ES-I3 (cell line): ENCODE measurements around the gene SLC7A5.

Source experiments
- H3K36me3 ChIP-seq: 2 replicates; pipeline ENCODE4 v1.6.1; 2013; ENCODE audit warnings: mild to moderate bottlenecking, low read length, control low read depth, moderate library complexity; ENCODE audit not compliant: insufficient read depth
- H3K4me1 ChIP-seq: 2 replicates; pipeline ENCODE4 v1.6.1; 2013; ENCODE audit warnings: mild to moderate bottlenecking, control low read depth, low read length; ENCODE audit not compliant: insufficient read depth
- H3K9ac ChIP-seq: 2 replicates; pipeline ENCODE4 v1.6.1; 2013; ENCODE audit warnings: low read depth, mild to moderate bottlenecking, low read length, moderate library complexity
- H3K9me3 ChIP-seq: 2 replicates; pipeline ENCODE4 v1.6.1; 2013; ENCODE audit warnings: mild to moderate bottlenecking, low read length, moderate library complexity; ENCODE audit not compliant: control insufficient read depth, insufficient read depth

Gene SLC7A5

DNA sequence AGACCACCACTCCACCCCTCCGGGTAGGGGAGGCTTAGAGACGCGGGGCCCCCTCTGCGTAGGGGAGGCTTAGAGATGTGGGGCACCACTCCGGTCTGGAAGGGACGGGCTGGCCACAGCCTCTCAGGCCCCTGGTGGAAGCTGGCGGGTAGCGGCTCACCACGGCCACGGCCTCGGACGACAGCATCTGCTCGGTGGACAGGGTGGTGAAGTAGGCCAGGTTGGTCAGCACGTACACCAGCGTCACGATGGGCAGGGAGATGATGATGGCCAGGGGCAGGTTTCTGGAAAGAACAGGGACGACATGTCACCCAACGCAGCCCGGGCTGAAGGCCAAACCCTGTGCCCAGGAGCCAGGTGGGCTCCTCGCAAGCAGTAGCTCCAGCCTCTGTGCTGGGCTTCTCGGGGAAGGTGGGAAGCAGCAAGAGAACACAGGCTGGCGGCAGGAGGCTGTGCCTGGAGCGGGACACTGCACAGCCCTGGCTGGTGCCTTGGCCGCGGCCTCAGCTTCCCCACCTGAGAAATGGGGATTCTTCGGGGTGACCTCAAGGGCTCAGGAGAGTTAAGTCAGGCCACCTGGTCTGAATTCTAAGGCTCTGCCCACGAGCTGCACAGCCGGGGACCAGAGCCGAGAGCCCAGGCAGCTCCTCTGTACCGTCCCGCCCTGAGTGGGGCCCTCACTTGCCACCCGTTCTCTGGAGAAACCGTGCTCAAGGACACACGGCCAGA, 29.6 kb downstream of the SLC7A5 start:
- no peaks in the 10 kb centered on the region for H3K4me1 ChIP-seq
- no peak overlapping the region for H3K9ac ChIP-seq
- H3K36me3 ChIP-seq: peaks cover 39% of the 10 kb centered on the region
- H3K9me3 ChIP-seq: no peaks in the 10 kb centered on the region

DNA sequence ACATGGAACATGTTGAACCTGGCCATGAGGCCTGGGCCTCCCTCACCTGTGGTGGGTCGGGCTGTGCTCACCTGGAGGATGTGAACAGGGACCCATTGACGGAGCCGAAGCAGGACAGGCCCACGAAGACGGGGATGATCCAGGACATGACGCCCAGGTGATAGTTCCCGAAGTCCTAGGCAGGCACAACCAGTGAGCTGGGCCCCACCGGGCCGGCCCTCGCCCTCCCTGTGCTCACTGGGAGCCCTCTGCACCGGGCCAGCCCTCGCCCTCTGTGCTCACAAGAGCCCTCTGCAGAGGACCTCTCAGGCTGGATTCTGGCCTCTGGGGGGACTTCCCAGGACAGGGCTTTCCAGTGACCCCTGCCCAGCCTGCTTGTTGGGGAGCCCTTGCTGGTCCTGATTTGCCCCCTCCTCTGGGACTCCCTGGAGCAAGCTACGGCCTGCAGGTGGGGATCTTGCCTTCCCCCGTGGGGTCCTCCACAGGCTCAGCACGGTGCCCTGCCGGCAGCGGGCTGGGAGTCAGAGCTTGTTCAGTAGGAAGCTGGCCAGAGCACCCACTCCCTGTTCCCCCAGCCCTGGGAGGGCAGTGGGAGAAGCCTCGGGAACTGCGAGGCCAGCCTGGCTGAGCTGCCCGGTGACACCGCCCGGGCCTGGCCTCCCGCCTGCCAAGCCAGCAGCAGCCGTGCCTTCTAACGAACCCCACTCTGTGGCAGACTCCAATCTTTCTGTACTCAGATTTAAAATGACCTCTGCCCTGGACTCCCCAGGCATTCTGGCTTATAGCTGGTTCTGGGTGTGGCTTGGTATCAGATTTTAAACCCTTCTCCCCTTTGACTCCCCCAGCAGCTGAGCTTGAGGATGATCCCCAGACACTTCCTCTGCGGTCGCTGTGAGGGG, 30.4 kb downstream of the SLC7A5 start:
- no peaks in the 10 kb centered on the region for H3K9me3 ChIP-seq
- no peaks in the 10 kb centered on the region for H3K4me1 ChIP-seq
- no peak overlapping the region for H3K9ac ChIP-seq
- peaks cover 39% of the 10 kb centered on the region for H3K36me3 ChIP-seq

DNA sequence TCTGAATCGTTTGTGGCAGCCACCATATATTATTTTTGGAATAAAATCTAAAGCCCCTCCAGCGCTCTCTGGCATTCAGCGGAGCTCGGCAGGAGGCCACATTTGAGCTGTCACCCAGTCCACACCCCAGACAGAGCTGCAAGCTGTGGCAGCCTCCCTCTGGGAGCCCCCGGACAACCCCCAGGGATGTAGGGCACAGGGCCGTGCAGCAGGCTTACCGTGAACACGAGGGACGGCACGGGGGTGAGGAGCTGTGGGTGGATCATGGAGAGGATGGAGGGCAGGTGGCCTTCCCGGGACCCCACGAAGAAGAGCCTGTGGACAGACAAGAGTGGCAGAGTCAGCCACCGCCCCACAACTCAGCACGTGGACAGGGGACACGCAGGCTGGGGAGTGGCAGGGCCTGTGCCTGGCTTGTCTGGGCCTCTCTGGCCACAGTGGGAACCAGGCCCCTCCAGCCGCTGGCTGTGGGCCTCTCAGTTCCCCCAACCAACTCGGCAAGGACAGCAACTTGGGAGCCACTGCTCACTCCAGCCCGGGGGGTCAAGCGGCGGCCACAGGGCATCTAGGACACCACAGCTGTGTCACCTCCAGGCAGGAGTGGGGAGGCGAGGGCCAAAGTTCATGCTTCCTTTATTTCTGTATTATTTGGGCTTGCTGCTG, 31.5 kb downstream of the SLC7A5 start:
- H3K36me3 ChIP-seq: peaks cover 40% of the 10 kb centered on the region
- no peaks in the 10 kb centered on the region for H3K9me3 ChIP-seq
- no peaks in the 10 kb centered on the region for H3K4me1 ChIP-seq
- no peak overlapping the region for H3K9ac ChIP-seq

DNA sequence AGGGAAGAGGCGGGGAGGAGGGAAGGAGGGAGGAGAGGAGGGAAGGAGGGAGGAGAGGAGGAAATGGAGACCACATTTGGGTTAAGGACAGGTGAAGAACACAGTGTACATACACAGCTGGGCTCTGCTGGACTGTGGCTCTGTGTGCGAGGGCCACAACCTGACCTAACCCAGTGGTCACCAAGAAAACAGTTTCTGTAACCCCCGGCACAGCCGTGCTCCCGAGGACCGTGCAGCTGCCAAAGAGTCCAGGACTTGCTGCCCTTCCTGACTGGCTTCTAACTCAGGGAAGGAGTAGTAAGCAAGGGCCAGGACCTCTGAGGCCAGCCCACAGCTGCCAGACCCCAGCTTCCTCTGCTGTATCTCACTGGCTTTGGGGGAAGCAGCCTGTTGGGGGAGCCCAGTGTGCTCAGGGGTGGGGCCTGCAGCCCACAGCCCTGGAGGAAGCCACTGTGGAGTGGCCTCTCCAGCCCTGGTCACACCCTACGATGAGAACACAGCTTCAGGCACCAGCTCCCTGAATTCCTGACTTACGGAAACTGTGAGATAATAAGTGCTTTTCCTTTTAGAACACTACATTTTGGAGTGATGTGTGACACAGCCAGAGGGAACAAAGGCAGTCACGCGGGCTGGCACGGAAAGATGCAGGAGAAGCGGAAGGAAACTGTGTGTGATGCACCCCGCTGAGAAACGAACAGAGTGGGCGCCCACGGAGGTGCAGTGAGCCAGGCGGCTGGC, 32.3 kb downstream of the SLC7A5 start:
- Histone ChIP-seq H3K36me3 (peaks cover 38% of the 10 kb centered on the region), H3K4me1 (no peaks in the 10 kb centered on the region), H3K9me3 (no peaks in the 10 kb centered on the region), H3K9ac (no peak overlapping the region)

DNA sequence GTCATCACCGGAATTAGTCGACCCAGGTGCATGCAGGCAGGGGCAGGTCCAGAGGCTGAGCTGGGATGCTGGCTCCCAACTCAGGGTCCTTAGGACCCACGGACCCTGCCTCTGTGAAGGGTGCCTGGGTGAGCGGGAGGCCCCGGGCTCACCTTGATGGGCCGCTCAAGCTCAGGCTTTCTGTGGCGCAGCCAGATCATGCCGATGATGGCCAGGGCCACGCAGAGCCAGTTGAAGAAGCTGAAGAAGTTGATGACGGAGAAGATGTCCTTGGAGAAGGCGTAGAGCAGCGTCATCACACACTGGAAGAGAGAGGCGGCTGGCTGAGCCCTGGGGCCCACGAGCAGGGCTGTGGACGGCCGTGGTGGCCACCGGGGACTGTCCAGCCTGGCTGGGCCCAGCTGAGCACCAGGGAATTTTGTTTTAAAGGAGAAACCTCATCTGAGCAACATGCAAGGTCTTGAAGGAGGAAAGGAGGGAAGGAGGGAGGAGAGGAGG, 32.9 kb downstream of the SLC7A5 start:
- Histone ChIP-seq H3K4me1 (no peaks in the 10 kb centered on the region), H3K9ac (no peak overlapping the region), H3K36me3 (peaks cover 41% of the 10 kb centered on the region), H3K9me3 (no peaks in the 10 kb centered on the region)

DNA sequence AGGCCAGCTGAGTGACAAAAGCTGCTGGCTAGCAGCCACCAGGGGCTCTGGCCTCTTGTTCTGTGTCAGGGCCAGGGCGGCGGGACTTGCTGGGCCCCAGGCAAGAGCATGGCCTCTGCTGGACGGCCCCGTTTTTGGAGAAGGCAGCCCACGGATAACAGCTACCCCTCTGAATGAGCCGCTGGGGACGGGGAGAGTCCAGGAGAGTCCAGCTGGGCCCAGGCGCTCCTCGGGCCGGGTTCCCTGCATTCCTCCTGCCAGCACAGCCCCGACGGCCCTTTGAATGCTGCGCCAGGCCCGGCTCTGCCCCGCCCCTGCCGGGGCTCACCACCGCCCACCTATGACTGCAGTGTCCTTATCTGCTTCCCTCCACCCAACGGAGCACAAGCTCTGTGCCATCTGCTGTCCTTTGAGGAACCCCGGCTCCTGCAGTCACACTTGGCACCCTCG, 33.4 kb downstream of the SLC7A5 start:
- H3K36me3 ChIP-seq: peaks cover 38% of the 10 kb centered on the region
- H3K9me3 ChIP-seq: no peaks in the 10 kb centered on the region
- no peak overlapping the region for H3K9ac ChIP-seq
- H3K4me1 ChIP-seq: 0 out of 2 replicates have a peak, but pooled peaks cover 2% of the 10 kb centered on the region

DNA sequence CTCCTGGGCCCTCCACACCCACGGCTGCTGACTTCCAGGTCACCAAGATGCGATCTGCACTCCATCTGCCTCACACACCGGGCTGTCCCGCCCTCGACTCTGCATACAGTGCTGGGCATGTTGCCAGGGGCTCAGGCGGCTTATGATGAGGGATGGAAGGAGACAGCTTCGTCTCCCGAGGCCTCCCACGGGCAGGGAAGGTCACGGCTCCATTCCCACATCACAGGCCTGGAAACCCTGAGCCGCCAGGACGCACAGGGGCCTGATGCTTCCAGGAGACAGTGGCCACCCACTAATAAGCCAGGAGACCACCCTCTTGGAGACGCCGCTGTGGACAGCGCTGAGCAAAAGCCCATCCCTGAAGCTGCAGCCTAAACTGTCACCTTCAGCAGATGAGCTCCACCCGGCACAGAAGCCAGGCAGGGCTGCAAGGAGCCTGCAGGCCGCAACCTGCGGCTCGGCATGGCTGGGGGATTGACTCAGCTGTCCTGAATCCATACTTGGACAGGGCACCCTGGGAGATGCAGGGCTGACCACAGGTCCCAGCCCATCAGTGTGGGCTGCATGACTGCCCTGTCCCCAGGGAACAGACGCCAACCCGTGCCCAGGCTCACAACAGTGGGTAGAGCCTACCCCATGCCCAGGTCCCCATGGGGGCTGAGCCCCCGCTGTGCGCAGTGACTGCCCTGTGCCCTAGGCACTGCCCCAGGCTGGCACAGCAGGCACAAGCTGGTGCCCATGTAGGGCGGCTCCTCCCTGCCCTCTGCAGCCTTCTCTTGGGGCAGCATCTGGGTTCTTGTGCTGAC, 34.4 kb downstream of the SLC7A5 start:
- H3K4me1 ChIP-seq: 0 out of 2 replicates have a peak, but pooled peaks cover 3% of the 10 kb centered on the region
- peaks cover 34% of the 10 kb centered on the region for H3K36me3 ChIP-seq
- no peak overlapping the region for H3K9ac ChIP-seq
- H3K9me3 ChIP-seq: no peaks in the 10 kb centered on the region

DNA sequence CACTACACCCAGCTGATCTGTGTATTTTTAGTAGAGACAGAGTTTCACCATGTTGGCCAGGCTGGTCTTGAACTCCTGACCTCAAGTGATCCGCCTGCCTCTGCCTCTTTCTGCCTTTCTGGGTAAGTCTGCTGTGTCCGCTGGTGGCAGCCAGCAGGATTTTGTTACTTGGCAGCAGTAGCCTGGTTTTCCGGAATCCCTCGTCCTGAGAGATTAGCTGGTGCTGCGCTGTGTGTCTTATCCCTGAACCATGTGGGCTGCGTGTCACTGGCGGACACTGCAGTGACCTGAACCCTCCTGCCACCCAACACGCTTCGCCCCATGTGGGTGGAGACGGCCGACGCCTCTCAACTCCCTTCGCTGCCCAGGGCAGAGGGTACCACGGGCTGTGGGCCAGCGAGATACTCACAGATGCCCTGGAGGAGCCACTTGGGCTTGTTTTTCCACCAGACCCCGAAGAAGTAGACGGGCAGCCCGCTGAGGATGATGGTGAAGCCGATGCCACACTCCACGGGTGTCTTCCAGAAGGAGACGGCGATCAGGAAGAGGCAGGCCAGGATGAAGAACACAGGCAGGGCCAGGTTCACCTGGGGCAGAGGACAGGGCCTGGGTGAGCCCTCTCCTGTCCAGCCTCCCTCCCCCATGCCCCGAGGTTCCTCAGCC, 35.2 kb downstream of the SLC7A5 start:
- H3K9me3 ChIP-seq: no peaks in the 10 kb centered on the region
- peaks cover 31% of the 10 kb centered on the region for H3K36me3 ChIP-seq
- H3K4me1 ChIP-seq: peaks cover 3% of the 10 kb centered on the region; the same call in 1 of the 2 replicates
- no peak overlapping the region for H3K9ac ChIP-seq

DNA sequence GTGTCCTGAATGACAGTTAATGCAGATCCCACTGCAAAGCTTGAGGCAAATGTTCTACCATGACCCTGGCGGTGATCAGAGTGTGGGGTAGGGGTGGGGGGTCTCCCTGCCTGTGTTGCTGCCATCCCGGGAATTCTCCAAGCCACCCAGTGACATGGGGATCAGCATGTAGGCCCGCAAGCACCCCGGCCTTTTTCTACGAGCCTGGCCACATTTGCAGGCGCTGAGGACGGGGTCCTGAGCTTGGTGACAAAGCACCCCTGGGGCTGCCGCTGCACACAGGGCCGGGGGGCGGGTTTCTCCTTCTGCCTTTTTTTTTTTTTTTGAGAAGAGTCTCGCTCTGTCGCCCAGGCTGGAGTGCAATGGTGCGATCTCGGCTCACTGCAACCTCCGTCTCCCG, 35.8 kb downstream of the SLC7A5 start:
- peaks cover 27% of the 10 kb centered on the region for H3K36me3 ChIP-seq

DNA sequence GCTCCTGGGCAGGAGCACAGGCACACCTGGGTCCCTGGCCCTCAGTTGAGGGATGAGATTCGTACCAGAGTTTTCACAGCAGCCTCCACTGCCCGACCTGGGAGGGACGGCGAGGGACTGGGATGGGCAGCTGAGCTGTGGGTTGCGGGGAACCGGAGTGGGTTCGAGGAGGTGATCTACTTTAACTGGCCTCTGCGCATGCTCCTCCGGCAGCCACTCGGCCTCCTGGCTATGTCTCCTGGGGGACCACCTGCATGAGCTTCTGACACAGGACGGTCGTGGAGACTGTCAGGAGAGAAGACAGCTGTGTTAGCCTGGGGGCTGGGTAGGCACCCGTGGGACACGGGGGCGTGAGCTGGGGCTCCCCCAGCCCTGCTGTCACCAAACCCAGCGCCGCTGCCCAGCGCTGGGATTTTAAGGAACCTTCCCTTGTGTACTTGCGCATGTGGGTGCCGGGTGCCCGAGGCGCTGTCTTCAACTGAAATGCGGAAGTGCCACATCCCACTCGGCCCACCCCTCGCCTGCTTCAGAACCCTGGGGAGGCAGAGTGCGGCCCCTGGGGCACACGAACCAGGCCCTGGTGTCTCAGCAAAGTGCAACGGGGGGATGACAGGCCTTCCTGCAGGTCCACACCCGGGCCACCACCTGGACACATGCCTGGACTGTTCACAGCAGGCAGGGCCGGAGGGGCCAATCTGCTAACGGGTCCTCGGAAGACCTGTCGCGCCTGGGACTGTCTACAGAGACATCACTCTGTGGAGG, 36.4 kb downstream of the SLC7A5 start:
- no peaks in the 10 kb centered on the region for H3K9me3 ChIP-seq
- H3K36me3 ChIP-seq: peaks cover 26% of the 10 kb centered on the region
- no peak overlapping the region for H3K9ac ChIP-seq
- H3K4me1 ChIP-seq: peaks cover 3% of the 10 kb centered on the region; the same call in 1 of the 2 replicates

More for the DNA sequence above, 35.8 kb downstream of the SLC7A5 start:
- peaks cover 3% of the 10 kb centered on the region; the same call in 1 of the 2 replicates for H3K4me1 ChIP-seq
- H3K9me3 ChIP-seq: no peaks in the 10 kb centered on the region
- no peak overlapping the region for H3K9ac ChIP-seq

DNA sequence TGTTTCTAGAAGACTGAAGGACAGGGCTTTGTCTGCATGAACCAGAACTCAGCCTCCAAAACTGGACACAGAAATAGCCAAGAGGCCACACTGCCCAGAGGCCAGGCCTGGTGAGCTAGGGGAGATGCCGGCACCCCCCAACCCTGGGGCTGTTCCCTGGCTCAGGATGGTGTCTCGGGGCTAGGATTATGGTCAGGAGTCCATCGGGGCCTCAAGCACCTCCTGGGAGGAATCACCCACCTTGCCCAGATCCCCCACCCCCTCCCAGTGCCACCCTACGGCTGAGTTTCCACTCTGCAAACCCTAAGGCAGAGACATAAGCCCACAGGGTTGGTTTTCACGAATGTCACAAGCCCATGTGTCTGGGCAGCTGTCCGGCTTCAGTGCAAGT, 37.2 kb downstream of the SLC7A5 start:
- H3K36me3 ChIP-seq: peaks cover 18% of the 10 kb centered on the region
- no peak overlapping the region for H3K9ac ChIP-seq
- peaks cover 3% of the 10 kb centered on the region; the same call in 1 of the 2 replicates for H3K4me1 ChIP-seq
- H3K9me3 ChIP-seq: no peaks in the 10 kb centered on the region

DNA sequence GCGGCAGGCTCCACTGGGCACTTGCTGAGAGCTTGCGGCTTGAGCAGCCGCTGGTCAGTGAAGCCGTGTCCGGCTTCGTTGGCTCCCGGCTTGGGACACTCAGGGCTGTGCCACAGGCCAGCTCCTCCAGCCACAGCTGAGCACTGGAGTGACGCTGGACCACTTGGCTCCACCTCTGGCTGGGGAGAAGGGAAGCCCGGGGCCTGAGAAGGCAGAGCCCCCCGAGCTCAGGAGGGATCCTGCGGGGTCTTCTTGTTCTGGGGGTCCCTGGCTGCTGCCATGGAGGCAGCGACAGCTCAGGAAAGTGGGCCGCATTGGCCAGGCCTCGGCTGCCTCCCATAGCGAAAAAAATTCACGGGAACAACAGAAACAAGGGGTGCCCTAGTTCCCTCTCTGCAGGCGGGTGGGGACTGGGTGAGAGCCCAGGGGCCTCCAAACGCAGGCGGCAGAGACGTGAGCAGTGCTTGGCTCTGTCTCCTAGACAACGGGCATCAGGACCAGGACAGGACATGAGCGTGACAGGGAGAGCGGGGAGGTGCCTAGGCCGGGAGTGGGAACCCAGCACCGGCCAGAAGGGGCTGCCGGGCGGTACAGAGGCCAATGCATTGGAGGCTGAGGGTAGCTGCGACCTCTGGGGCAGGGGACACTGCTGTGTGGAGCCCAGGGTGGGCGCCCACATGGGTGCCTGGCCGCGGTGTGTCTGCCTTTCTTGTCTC, 37.7 kb downstream of the SLC7A5 start:
- Histone ChIP-seq H3K4me1 (peaks cover 3% of the 10 kb centered on the region; the same call in 1 of the 2 replicates), H3K36me3 (peaks cover 14% of the 10 kb centered on the region)

More for the DNA sequence above, 37.7 kb downstream of the SLC7A5 start:
- H3K9ac ChIP-seq: no peak overlapping the region
- no peaks in the 10 kb centered on the region for H3K9me3 ChIP-seq
